ENCODE results near the gene SPATA2L. TPM values are rescaled to one million over a fixed set of nuclear protein-coding genes. Genes with fewer than 3 reads are reported as not detected.

The SPATA2L gene
- total and polyA plus RNA-seq, 10 of the 15 experiments (the other 5 are each of a cell fraction or from before 2014, with no cell fraction given), result 0.20 to 6.9 (median 3.9) TPM; not detected in 1

- TF ChIP-seq IRF3 (IDR thresholded peaks at IDR 0.05) (no peak), E2F4 (IDR thresholded peaks at IDR 0.05; ENCODE audit: low read depth, low read length) (0 out of 2 replicates have a peak, but pooled peaks have one; percentile 21), SP1 (IDR thresholded peaks at IDR 0.05; ENCODE audit: low read depth, low read length) (peak; percentile 81), CBX3 (IDR thresholded peaks at IDR 0.05; ENCODE audit: borderline replicate concordance, low read depth) (no peak), KAT2A (conservative IDR thresholded peaks at IDR 0.05; ENCODE audit: control insufficient read depth, low read depth, low read length) (no peak), CBFB (IDR thresholded peaks at IDR 0.05; ENCODE audit: low read depth) (no peak), ZBTB11 (CRISPR knock-in tag; IDR thresholded peaks at IDR 0.05) (no peak), PBX3 (IDR thresholded peaks at IDR 0.05; ENCODE audit: insufficient replicate concordance, low read depth, low read length) (no peak), BCLAF1 (IDR thresholded peaks at IDR 0.05) (no peak), USF1 (IDR thresholded peaks at IDR 0.05; ENCODE audit: borderline replicate concordance, extremely low read length, insufficient read depth, low read depth, low read length) (no peak), NRF1 (conservative IDR thresholded peaks at IDR 0.05; ENCODE audit: low read depth, low read length) (0 out of 2 replicates have a peak, but pooled peaks have one; percentile 28), SIN3A (IDR thresholded peaks at IDR 0.05; ENCODE audit: low read depth, low read length) (peak; percentile 84), FOS (IDR thresholded peaks at IDR 0.05; ENCODE audit: borderline replicate concordance, extremely low read depth, insufficient read length) (no peak), SREBF1 (IDR thresholded peaks at IDR 0.05; ENCODE audit: low read length) (no peak), ELK1 (IDR thresholded peaks at IDR 0.05; ENCODE audit: low read depth, low read length) (peak; percentile 20)
These were observed at the start of gene SPATA2L (continued) for GRCh38 chr16:89701425-89702406.
